PC-9 (cell line): ENCODE measurements around the gene PLCE1.

Experiments
- EZH2 ChIP-seq: fragments of 200-600 bp; sonication (generic); IDR thresholded peaks from 2 replicates; pipeline ENCODE4 v1.8.0; 2017; ENCODE audit warnings: antibody characterized with exemption, low read depth
- TF ChIP-seq, protein P1 (sequence below): fragments of 200-600 bp; sonication (generic); conservative IDR thresholded peaks from 2 replicates; pipeline ENCODE4 v1.6.1; 2017; ENCODE audit warnings: mixed run types, antibody characterized with exemption, mild to moderate bottlenecking, moderate library complexity

DNA sequence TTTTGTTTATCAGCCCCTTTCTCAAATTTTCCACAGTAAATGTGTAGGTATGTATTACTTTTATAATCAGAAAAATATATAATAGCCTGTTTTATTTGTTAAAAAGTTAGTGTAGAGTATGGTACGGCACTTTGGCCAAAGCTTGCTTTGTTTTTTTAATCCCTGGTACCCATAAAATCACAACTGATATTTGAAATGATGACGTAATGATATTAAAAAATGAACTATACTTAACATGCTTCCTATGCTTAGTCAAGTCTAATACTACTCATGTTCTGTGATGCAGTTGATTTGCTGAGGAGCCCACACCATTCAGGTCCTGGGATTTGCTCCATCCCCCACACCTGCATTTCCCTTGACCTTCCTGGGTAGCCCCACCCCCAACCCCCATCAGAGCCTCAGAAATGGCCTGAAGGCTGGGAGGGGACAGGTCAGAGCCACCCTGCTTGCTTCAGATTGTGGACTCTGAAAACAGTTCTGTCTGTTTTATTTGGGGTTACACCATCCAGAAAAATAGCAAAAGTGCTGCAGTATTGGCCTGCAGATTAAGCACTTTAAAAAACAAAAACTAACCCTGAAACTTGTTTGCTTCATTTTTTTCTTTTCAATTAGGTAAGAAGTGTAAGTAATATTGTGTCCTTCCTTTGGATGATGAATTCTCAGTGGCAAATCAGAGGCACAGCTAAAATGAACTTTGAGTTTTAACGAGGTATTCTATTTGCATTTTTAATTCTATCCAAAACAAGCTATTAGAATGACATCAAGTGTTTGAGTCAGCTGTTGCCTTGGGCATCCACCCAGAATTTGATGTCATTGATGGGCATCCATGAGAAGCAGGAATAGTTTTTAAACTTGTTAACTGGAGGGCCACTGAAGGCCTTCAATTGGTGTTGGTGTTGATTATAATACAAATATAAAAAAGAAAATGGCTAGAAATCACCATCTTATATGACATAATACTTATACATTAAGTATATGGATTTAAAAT, 23.3 kb downstream of the PLCE1 start:
- TF ChIP-seq, protein P1, sequence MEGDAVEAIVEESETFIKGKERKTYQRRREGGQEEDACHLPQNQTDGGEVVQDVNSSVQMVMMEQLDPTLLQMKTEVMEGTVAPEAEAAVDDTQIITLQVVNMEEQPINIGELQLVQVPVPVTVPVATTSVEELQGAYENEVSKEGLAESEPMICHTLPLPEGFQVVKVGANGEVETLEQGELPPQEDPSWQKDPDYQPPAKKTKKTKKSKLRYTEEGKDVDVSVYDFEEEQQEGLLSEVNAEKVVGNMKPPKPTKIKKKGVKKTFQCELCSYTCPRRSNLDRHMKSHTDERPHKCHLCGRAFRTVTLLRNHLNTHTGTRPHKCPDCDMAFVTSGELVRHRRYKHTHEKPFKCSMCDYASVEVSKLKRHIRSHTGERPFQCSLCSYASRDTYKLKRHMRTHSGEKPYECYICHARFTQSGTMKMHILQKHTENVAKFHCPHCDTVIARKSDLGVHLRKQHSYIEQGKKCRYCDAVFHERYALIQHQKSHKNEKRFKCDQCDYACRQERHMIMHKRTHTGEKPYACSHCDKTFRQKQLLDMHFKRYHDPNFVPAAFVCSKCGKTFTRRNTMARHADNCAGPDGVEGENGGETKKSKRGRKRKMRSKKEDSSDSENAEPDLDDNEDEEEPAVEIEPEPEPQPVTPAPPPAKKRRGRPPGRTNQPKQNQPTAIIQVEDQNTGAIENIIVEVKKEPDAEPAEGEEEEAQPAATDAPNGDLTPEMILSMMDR, result no peak
- no peak for TF ChIP-seq EZH2
